OCI-LY1 (cell line): ENCODE results near the gene MYOCOS.

Experiments
- H2AFZ ChIP-seq: fragments of 200-600 bp; sonication (generic), shearing (Covaris generic); 2 replicates; pipeline ENCODE4 v1.6.0; 2014; ENCODE audit warnings: antibody characterized with exemption, mild to moderate bottlenecking, low read length
- H3F3A ChIP-seq: fragments of 200-600 bp; sonication (generic), shearing (Covaris generic); 2 replicates; pipeline ENCODE4 v1.6.0; 2014; ENCODE audit warnings: mild to moderate bottlenecking, antibody characterized with exemption, low read length, moderate library complexity; ENCODE audit not compliant: insufficient read depth
- H3K27ac ChIP-seq: fragments of 200-600 bp; sonication (generic); 2 replicates; pipeline ENCODE4 v1.5.1; 2014; ENCODE audit warnings: low read length, mixed run types, mild to moderate bottlenecking, low read depth; ENCODE audit not compliant: poor library complexity, severe bottlenecking
- H3K27me3 ChIP-seq: fragments of 200-600 bp; sonication (generic); 2 replicates; pipeline ENCODE4 v1.6.0; 2014; ENCODE audit warnings: antibody characterized with exemption, mild to moderate bottlenecking, low read length, moderate library complexity; ENCODE audit not compliant: insufficient read depth
- H3K36me3 ChIP-seq: fragments of 200-600 bp; sonication (generic); 2 replicates; pipeline ENCODE4 v1.6.1; 2014; ENCODE audit warnings: mild to moderate bottlenecking, antibody characterized with exemption, low read length, moderate library complexity, mixed read lengths; ENCODE audit not compliant: insufficient read depth
- H3K4me1 ChIP-seq: fragments of 200-600 bp; sonication (generic); 2 replicates; pipeline ENCODE4 v1.5.1; 2014; ENCODE audit warnings: mild to moderate bottlenecking, low read length, moderate library complexity; ENCODE audit not compliant: insufficient read depth, severe bottlenecking
- H3K4me2 ChIP-seq: fragments of 200-600 bp; sonication (generic), shearing (Covaris generic); 2 replicates; pipeline ENCODE4 v1.6.1; 2014; ENCODE audit warnings: low read length
- H3K4me3 ChIP-seq: fragments of 200-600 bp; sonication (generic); 2 replicates; pipeline ENCODE4 v1.5.1; 2014; ENCODE audit warnings: low read length, low read depth, mild to moderate bottlenecking, mixed read lengths; ENCODE audit not compliant: poor library complexity, severe bottlenecking
- H3K79me2 ChIP-seq: fragments of 200-600 bp; shearing (Covaris generic); 2 replicates; pipeline ENCODE4 v1.6.1; 2016; ENCODE audit warnings: mixed run types, low read length, mixed read lengths; ENCODE audit not compliant: insufficient read depth
- H3K9ac ChIP-seq: fragments of 200-600 bp; sonication (generic), shearing (Covaris generic); 2 replicates; pipeline ENCODE4 v1.6.1; 2014; ENCODE audit warnings: mild to moderate bottlenecking, low read length, mixed read lengths
- H3K9me2 ChIP-seq: fragments of 200-600 bp; sonication (generic), shearing (Covaris generic); 2 replicates; pipeline ENCODE4 v1.6.1; 2014; ENCODE audit warnings: low read depth, mild to moderate bottlenecking, low read length, mixed read lengths
- H3K9me3 ChIP-seq: fragments of 200-600 bp; shearing (Covaris generic); 2 replicates; pipeline ENCODE4 v1.6.1; 2014; ENCODE audit warnings: low read length, mixed read lengths
- H4K20me1 ChIP-seq: fragments of 200-600 bp; sonication (generic), shearing (Covaris generic); 2 replicates; pipeline ENCODE4 v1.6.0; 2016; ENCODE audit warnings: mild to moderate bottlenecking, low read length; ENCODE audit not compliant: insufficient read depth
- EZH2 ChIP-seq: fragments of 200-600 bp; sonication (generic), shearing (Covaris generic); IDR thresholded peaks from 2 replicates; pipeline ENCODE4 v1.8.0; 2017; ENCODE audit warnings: borderline replicate concordance, mixed run types, mild to moderate bottlenecking, antibody characterized with exemption, low read length, moderate library complexity, mixed read lengths
- TF ChIP-seq, protein P1 (sequence below): fragments of 200-600 bp; sonication (generic), shearing (Covaris generic); IDR thresholded peaks from 2 replicates; pipeline ENCODE4 v1.5.1; 2017; ENCODE audit warnings: mild to moderate bottlenecking, antibody characterized with exemption, low read length, moderate library complexity, mixed read lengths

The MYOCOS gene

DNA sequence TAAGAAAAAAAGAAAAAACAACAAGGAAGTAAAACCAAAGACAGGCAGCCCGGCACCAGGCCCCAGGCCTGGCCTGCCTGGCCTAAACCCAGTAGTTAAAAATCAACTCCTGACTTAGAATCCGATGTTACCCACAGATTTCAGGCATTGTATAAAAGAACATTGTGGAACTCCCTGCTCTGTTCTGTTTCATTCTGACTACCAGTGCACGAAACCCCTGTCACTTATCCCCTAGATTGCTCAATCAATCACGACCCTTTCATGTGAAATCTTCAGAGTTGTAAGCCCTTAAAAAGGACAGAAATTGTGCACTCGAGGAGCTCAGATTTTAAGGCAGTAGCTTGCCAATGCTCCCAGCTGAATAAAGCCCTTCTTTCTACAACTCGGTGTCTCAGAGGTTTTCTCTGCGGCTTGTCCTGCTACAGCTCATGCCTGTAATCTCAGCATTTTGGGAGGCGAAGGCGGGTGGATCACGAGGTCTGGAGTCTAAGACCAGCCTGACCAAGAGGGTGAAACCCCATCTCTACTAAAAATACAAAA lies 15.6 kb upstream of the MYOCOS start:
- Histone ChIP-seq H3K27ac (peak overlapping the region; percentile 36), H3K9me3 (no peaks in the 10 kb centered on the region), H3K4me2 (no peak overlapping the region), H3K9ac (peak overlapping the region; percentile 37; the same call in 1 of the 2 replicates), H4K20me1 (no peaks in the 10 kb centered on the region), H3K27me3 (no peaks in the 10 kb centered on the region), H3F3A (no peaks in the 10 kb centered on the region), H2AFZ (peak overlapping the region; percentile 97), H3K36me3 (no peaks in the 10 kb centered on the region), H3K4me1 (peaks cover 6% of the 10 kb centered on the region), H3K4me3 (no peak overlapping the region), H3K79me2 (no peaks in the 10 kb centered on the region), H3K9me2 (no peaks in the 10 kb centered on the region)
- no peak for TF ChIP-seq EZH2
- TF ChIP-seq, protein P1, sequence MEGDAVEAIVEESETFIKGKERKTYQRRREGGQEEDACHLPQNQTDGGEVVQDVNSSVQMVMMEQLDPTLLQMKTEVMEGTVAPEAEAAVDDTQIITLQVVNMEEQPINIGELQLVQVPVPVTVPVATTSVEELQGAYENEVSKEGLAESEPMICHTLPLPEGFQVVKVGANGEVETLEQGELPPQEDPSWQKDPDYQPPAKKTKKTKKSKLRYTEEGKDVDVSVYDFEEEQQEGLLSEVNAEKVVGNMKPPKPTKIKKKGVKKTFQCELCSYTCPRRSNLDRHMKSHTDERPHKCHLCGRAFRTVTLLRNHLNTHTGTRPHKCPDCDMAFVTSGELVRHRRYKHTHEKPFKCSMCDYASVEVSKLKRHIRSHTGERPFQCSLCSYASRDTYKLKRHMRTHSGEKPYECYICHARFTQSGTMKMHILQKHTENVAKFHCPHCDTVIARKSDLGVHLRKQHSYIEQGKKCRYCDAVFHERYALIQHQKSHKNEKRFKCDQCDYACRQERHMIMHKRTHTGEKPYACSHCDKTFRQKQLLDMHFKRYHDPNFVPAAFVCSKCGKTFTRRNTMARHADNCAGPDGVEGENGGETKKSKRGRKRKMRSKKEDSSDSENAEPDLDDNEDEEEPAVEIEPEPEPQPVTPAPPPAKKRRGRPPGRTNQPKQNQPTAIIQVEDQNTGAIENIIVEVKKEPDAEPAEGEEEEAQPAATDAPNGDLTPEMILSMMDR, result no peak

DNA sequence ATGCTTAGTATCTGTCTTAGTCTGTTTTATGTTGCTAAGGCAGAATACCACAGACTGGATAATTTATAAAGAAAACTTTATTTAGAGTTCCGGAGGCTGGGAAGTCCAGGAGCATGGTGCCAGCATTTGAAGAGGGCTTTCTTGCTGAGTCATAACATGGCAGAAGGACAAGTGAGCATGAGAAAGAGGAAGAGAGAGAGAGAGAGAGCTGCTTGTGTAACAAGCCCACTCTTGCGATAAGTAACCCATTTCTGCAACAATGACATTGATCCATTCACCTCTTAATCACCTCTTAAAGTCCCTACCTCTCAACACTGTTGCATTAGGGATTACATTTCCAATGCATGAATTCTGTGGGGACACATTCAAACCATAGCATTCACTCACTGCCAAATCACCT lies 11.7 kb upstream of the MYOCOS start:
- Histone ChIP-seq H3K27ac (no peak overlapping the region), H4K20me1 (no peaks in the 10 kb centered on the region), H3K36me3 (no peaks in the 10 kb centered on the region), H3K9ac (no peak overlapping the region), H3K9me3 (no peaks in the 10 kb centered on the region), H3K4me3 (no peak overlapping the region), H3K79me2 (no peaks in the 10 kb centered on the region), H3K9me2 (no peaks in the 10 kb centered on the region), H3F3A (no peaks in the 10 kb centered on the region), H3K4me2 (no peak overlapping the region), H3K27me3 (no peaks in the 10 kb centered on the region), H2AFZ (no peak overlapping the region), H3K4me1 (peaks cover 8% of the 10 kb centered on the region)
- TF ChIP-seq, protein P1, result no peak
- no peak for TF ChIP-seq EZH2

DNA sequence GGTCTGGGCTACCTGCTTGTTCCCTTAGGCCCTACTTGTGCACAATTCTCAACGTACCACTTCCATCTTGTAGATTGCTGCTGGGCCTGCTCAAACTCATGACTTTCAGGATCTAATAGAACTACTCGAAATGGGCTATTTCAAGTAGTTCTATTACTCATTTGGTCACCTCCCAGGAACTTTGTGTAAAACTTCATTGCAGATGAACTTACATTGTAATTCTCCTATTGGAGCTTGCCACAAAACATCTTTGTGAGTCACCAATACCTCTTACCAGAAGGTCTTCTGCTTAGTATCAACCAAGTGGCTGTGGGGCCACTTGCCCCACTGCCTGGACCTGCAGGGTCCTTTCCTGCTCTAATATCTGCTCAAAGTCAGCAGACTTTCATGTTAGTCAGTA lies 10.7 kb upstream of the MYOCOS start:
- Histone ChIP-seq H3F3A (no peaks in the 10 kb centered on the region), H3K4me2 (no peak overlapping the region), H3K4me3 (no peak overlapping the region)

More for the DNA sequence above, 10.7 kb upstream of the MYOCOS start:
- TF ChIP-seq, protein P1, result no peak
- TF ChIP-seq EZH2, result no peak
- Histone ChIP-seq H3K4me1 (peaks cover 11% of the 10 kb centered on the region), H3K9me3 (no peaks in the 10 kb centered on the region), H3K79me2 (no peaks in the 10 kb centered on the region), H3K9ac (no peak overlapping the region), H3K27ac (no peak overlapping the region), H3K36me3 (no peaks in the 10 kb centered on the region), H2AFZ (no peak overlapping the region), H4K20me1 (no peaks in the 10 kb centered on the region), H3K27me3 (no peaks in the 10 kb centered on the region), H3K9me2 (no peaks in the 10 kb centered on the region)
